ENCODE results near the gene NUPR1. TPM values are rescaled to one million over a fixed set of nuclear protein-coding genes. Genes with fewer than 3 reads are reported as not detected.

NUPR1 gene
- total and polyA plus RNA-seq, 2 of the 13 experiments (the other 11 are each of a cell fraction or from before 2014, with no cell fraction given) = 18.0 to 25.6 TPM

DNA sequence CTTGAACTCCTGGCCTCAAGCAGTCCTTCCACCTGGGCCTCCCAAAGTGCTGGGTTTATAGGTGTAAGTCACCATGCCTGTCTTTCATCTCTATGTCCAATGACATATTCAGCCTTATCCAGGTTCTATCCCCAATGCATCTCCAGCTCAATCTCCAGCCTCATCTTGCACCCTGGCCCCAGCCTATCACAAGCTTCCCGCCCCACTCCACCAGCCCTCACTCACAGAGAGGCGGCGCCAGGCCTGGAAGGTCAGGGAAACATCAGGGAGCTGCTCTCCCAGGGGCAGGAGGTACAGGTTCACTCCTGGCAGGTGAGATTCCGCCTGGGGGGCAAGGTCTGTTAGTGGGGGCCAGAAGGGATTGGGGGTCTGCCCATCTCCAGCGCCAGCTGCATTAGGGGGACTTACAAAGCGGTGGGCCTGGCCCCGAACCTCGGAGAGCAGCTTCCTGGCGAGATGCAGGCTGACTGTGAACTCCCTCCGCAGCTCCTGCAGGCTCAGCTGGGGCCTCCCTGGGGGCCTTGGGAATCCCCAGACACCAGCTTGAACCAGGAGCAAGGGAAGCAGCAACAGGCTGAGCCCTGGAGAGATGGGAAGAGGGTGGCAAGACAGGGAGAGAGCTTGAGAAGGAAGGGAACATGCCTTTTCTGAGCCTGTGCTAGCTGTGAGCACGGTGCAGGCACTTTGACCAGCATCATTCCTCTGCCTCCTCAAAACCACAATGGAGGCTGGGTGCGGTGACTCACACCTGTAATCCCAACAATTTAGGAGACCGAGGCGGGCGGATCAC is 35.1 kb downstream of the NUPR1 start (continued):
- TF ChIP-seq, protein P1, sequence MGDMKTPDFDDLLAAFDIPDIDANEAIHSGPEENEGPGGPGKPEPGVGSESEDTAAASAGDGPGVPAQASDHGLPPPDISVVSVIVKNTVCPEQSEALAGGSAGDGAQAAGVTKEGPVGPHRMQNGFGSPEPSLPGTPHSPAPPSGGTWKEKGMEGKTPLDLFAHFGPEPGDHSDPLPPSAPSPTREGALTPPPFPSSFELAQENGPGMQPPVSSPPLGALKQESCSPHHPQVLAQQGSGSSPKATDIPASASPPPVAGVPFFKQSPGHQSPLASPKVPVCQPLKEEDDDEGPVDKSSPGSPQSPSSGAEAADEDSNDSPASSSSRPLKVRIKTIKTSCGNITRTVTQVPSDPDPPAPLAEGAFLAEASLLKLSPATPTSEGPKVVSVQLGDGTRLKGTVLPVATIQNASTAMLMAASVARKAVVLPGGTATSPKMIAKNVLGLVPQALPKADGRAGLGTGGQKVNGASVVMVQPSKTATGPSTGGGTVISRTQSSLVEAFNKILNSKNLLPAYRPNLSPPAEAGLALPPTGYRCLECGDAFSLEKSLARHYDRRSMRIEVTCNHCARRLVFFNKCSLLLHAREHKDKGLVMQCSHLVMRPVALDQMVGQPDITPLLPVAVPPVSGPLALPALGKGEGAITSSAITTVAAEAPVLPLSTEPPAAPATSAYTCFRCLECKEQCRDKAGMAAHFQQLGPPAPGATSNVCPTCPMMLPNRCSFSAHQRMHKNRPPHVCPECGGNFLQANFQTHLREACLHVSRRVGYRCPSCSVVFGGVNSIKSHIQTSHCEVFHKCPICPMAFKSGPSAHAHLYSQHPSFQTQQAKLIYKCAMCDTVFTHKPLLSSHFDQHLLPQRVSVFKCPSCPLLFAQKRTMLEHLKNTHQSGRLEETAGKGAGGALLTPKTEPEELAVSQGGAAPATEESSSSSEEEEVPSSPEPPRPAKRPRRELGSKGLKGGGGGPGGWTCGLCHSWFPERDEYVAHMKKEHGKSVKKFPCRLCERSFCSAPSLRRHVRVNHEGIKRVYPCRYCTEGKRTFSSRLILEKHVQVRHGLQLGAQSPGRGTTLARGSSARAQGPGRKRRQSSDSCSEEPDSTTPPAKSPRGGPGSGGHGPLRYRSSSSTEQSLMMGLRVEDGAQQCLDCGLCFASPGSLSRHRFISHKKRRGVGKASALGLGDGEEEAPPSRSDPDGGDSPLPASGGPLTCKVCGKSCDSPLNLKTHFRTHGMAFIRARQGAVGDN (CRISPR knock-in tag; IDR thresholded peaks at IDR 0.05) = peak; percentile 31; the same call in 1 of the 2 replicates
- TF ChIP-seq, protein P2, sequence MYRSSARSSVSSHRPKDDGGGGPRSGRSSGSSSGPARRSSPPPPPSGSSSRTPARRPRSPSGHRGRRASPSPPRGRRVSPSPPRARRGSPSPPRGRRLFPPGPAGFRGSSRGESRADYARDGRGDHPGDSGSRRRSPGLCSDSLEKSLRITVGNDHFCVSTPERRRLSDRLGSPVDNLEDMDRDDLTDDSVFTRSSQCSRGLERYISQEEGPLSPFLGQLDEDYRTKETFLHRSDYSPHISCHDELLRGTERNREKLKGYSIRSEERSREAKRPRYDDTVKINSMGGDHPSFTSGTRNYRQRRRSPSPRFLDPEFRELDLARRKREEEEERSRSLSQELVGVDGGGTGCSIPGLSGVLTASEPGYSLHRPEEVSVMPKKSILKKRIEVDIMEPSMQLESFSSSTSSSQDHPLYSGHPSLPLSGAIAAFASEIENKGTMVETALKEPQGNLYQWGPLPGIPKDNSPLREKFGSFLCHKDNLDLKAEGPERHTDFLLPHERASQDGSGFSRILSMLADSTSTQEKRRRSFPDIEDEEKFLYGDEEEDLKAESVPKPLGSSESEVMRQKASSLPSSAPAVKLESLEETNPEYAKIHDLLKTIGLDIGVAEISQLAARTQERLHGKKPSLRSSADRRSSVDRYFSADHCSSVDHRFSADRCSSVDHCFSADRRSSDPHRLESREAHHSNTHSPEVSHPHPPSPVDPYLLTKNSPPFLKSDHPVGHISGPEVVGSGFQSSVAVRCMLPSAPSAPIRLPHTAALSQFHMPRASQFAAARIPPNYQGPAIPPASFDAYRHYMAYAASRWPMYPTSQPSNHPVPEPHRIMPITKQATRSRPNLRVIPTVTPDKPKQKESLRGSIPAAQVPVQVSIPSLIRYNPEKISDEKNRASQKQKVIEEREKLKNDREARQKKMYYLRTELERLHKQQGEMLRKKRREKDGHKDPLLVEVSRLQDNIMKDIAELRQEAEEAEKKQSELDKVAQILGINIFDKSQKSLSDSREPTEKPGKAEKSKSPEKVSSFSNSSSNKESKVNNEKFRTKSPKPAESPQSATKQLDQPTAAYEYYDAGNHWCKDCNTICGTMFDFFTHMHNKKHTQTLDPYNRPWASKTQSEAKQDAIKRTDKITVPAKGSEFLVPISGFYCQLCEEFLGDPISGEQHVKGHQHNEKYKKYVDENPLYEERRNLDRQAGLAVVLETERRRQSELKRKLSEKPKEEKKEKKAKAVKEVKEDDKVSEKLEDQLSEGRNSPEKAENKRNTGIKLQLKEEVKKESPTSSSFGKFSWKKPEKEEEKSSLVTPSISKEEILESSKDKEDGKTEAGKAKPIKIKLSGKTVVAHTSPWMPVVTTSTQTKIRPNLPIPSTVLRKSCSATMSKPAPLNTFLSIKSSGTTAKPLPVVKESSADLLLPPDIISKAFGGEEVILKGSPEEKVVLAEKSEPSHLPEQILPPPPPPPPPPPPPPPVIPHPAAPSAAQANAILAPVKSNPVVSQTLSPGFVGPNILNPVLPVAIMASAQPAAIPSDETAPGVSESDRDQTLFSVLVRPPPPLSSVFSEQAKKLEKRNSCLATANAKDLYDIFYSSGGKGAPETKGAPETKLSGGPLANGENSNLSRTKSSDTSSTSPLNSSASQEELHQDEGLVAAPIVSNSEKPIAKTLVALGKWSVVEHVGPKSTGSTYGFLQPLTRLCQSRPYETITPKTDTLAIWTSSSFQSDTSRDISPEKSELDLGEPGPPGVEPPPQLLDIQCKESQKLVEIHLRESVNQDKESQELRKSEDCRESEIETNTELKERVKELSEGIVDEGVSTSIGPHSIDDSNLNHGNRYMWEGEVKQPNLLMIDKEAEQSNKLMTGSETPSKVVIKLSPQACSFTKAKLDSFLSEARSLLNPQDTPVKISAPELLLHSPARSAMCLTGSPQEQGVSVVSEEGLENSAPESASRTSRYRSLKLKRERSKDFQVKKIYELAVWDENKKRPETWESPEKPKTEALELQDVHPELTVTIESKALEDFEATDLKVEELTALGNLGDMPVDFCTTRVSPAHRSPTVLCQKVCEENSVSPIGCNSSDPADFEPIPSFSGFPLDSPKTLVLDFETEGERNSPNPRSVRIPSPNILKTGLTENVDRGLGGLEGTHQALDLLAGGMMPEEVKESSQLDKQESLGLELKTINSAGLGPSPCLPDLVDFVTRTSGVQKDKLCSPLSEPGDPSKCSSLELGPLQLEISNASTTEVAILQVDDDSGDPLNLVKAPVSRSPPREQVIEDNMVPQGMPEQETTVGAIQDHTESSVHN (CRISPR knock-in tag; IDR thresholded peaks at IDR 0.05) = no peak
- no peak for TF ChIP-seq ZNF879 (CRISPR knock-in tag; IDR thresholded peaks at IDR 0.05)
- TF ChIP-seq, protein P3, sequence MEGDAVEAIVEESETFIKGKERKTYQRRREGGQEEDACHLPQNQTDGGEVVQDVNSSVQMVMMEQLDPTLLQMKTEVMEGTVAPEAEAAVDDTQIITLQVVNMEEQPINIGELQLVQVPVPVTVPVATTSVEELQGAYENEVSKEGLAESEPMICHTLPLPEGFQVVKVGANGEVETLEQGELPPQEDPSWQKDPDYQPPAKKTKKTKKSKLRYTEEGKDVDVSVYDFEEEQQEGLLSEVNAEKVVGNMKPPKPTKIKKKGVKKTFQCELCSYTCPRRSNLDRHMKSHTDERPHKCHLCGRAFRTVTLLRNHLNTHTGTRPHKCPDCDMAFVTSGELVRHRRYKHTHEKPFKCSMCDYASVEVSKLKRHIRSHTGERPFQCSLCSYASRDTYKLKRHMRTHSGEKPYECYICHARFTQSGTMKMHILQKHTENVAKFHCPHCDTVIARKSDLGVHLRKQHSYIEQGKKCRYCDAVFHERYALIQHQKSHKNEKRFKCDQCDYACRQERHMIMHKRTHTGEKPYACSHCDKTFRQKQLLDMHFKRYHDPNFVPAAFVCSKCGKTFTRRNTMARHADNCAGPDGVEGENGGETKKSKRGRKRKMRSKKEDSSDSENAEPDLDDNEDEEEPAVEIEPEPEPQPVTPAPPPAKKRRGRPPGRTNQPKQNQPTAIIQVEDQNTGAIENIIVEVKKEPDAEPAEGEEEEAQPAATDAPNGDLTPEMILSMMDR (CRISPR knock-in tag; IDR thresholded peaks at IDR 0.05) = peak; percentile 39
- TF ChIP-seq U2AF1 (optimal IDR thresholded peaks at IDR 0.05; ENCODE audit: low read depth, low read length) = no peak
- 0 out of 2 replicates have a peak, but pooled peaks have one; percentile 37 for TF ChIP-seq ZNF563 (CRISPR knock-in tag; IDR thresholded peaks at IDR 0.05)
- TF ChIP-seq ZNF333 (CRISPR knock-in tag; IDR thresholded peaks at IDR 0.05; ENCODE audit: borderline replicate concordance) = 0 out of 2 replicates have a peak, but pooled peaks have one; percentile 73
- no peak for TF ChIP-seq SOX6 (IDR thresholded peaks at IDR 0.05)
- 0 out of 2 replicates have a peak, but pooled peaks have one; percentile 15 for TF ChIP-seq SOX6 (CRISPR knock-in tag; IDR thresholded peaks at IDR 0.05)
- TF ChIP-seq ZNF776 (CRISPR knock-in tag; IDR thresholded peaks at IDR 0.05) = 0 out of 2 replicates have a peak, but pooled peaks have one; percentile 57
- TF ChIP-seq SP4 (CRISPR knock-in tag; IDR thresholded peaks at IDR 0.05) = no peak
- TF ChIP-seq ZNF292 (CRISPR knock-in tag; IDR thresholded peaks at IDR 0.05; ENCODE audit: borderline replicate concordance, low read depth) = 0 out of 2 replicates have a peak, but pooled peaks have one; percentile 14
- TF ChIP-seq, protein P4, sequence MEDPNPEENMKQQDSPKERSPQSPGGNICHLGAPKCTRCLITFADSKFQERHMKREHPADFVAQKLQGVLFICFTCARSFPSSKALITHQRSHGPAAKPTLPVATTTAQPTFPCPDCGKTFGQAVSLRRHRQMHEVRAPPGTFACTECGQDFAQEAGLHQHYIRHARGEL (CRISPR knock-in tag; IDR thresholded peaks at IDR 0.05) = peak; percentile 75; the same call in 1 of the 2 replicates
